ENCODE data around the gene ANKRD42.

Gene ANKRD42

GRCh38 chr11:83157594-83158356, 35.7 kb upstream of the ANKRD42 start:
- no peak for TF ChIP-seq Cebpa-rat (IDR thresholded peaks at IDR 0.05)
- peak overlapping the region in 9 of 11 experiments; percentile 3 to 97 (median 30); a peak in 9 of 22 replicates for H3K4me2 ChIP-seq

GRCh38 chr11:83158357-83158786, 35.1 kb upstream of the ANKRD42 start:
- Histone ChIP-seq H3K27ac (peak overlapping the region; percentile 97 to 100 (median 99); a peak in 21 of 22 replicates), H3K4me3 (peak overlapping the region; percentile 85 to 98 (median 94)), H4K20me1 (peaks cover 48 to 63% (median 52%) of the 10 kb centered on the region in 11 experiments), H3K36me3 (peaks cover 18 to 50% (median 43%) of the 10 kb centered on the region in 11 experiments; a peak in 20 of 22 replicates), H3K9me3 (replicated peaks in 1 of 11) (no peaks in the 10 kb centered on the region), H3K4me2 (peak overlapping the region; percentile 71 to 97 (median 94); a peak in 21 of 22 replicates), H3K9ac (peak overlapping the region; percentile 98 to 100 (median 99)), H3K27me3 (no peaks in the 10 kb centered on the region), H3K4me1 (peaks cover 23 to 49% (median 43%) of the 10 kb centered on the region in 10 experiments)
- no peak for TF ChIP-seq Cebpa-rat (IDR thresholded peaks at IDR 0.05)

More at GRCh38 chr11:83157594-83158356, 35.7 kb upstream of the ANKRD42 start:
- Histone ChIP-seq H3K9me3 (replicated peaks in 1 of 11) (no peaks in the 10 kb centered on the region), H3K4me1 (peaks cover 23 to 47% (median 41%) of the 10 kb centered on the region in 10 experiments), H3K27me3 (no peaks in the 10 kb centered on the region), H3K36me3 (peaks cover 15 to 44% (median 38%) of the 10 kb centered on the region in 11 experiments; a peak in 20 of 22 replicates), H4K20me1 (peaks cover 45 to 57% (median 46%) of the 10 kb centered on the region in 11 experiments), H3K9ac (peak overlapping the region; percentile 98 to 100 (median 99)), H3K27ac (peak overlapping the region; percentile 97 to 100 (median 99)), H3K4me3 (peak overlapping the region; percentile 85 to 98 (median 94))

GRCh38 chr11:83158965-83159901, 34.3 kb upstream of the ANKRD42 start:
- peak overlapping the region; percentile 97 to 100 (median 99); a peak in 19 of 22 replicates for H3K27ac ChIP-seq
- H4K20me1 ChIP-seq, result peaks cover 52 to 70% (median 61%) of the 10 kb centered on the region in 11 experiments
- H3K27me3 ChIP-seq, result no peaks in the 10 kb centered on the region
- H3K4me2 ChIP-seq, result peak overlapping the region; percentile 71 to 97 (median 94)
- peaks cover 23 to 49% (median 42%) of the 10 kb centered on the region in 10 experiments for H3K4me1 ChIP-seq
- H3K4me3 ChIP-seq, result peak overlapping the region; percentile 85 to 98 (median 94)
- TF ChIP-seq Cebpa-rat (IDR thresholded peaks at IDR 0.05), result no peak
- H3K9me3 ChIP-seq (replicated peaks in 1 of 11), result no peaks in the 10 kb centered on the region
- H3K9ac ChIP-seq, result peak overlapping the region; percentile 98 to 100 (median 99)
- H3K36me3 ChIP-seq, result peaks cover 25 to 59% (median 51%) of the 10 kb centered on the region in 11 experiments; a peak in 21 of 22 replicates

GRCh38 chr11:83159902-83160865, 33.3 kb upstream of the ANKRD42 start:
- Histone ChIP-seq H3K36me3 (peaks cover 35 to 68% (median 60%) of the 10 kb centered on the region in 11 experiments), H4K20me1 (peaks cover 60 to 76% (median 69%) of the 10 kb centered on the region in 11 experiments)

GRCh38 chr11:83161610-83162199, 31.8 kb upstream of the ANKRD42 start:
- Histone ChIP-seq H3K4me3 (no peak overlapping the region; a peak in 1 of 20 replicates), H4K20me1 (peaks cover 69 to 86% (median 76%) of the 10 kb centered on the region in 11 experiments)

More at GRCh38 chr11:83159902-83160865, 33.3 kb upstream of the ANKRD42 start:
- no peak for TF ChIP-seq Cebpa-rat (IDR thresholded peaks at IDR 0.05)
- H3K9ac ChIP-seq, result peak overlapping the region; percentile 98 to 100 (median 99)
- H3K9me3 ChIP-seq (replicated peaks in 1 of 11), result no peaks in the 10 kb centered on the region
- peak overlapping the region; percentile 85 to 98 (median 94) for H3K4me3 ChIP-seq
- peak overlapping the region; percentile 71 to 97 (median 94) for H3K4me2 ChIP-seq
- peak overlapping the region in 5 of 11 experiments; percentile 13 to 100 (median 99); a peak in 3 of 22 replicates for H3K27ac ChIP-seq
- no peaks in the 10 kb centered on the region for H3K27me3 ChIP-seq
- peaks cover 23 to 49% (median 42%) of the 10 kb centered on the region in 10 experiments for H3K4me1 ChIP-seq

GRCh38 chr11:83162377-83162776, 31.1 kb upstream of the ANKRD42 start:
- H3K9me3 ChIP-seq (replicated peaks in 1 of 11), result peaks cover 0 to 11% (median 0%) of the 10 kb centered on the region in 11 experiments; a peak in 3 of 22 replicates
- peak overlapping the region in 9 of 11 experiments; percentile 3 to 97 (median 94); a peak in 15 of 22 replicates for H3K4me2 ChIP-seq
- H3K36me3 ChIP-seq, result peaks cover 57 to 90% (median 82%) of the 10 kb centered on the region in 11 experiments
- peaks cover 67 to 92% (median 82%) of the 10 kb centered on the region in 11 experiments for H4K20me1 ChIP-seq
- no peaks in the 10 kb centered on the region for H3K27me3 ChIP-seq
- H3K4me1 ChIP-seq, result peaks cover 18 to 43% (median 34%) of the 10 kb centered on the region in 10 experiments
- no peak overlapping the region for H3K4me3 ChIP-seq
- H3K27ac ChIP-seq, result no peak overlapping the region
- H3K9ac ChIP-seq, result no peak overlapping the region
- no peak for TF ChIP-seq Cebpa-rat (IDR thresholded peaks at IDR 0.05)

More at GRCh38 chr11:83161610-83162199, 31.8 kb upstream of the ANKRD42 start:
- H3K4me1 ChIP-seq, result peaks cover 18 to 42% (median 34%) of the 10 kb centered on the region in 10 experiments
- TF ChIP-seq Cebpa-rat (IDR thresholded peaks at IDR 0.05), result no peak
- peaks cover 0 to 11% (median 0%) of the 10 kb centered on the region in 11 experiments; a peak in 3 of 22 replicates for H3K9me3 ChIP-seq (replicated peaks in 1 of 11)
- H3K27me3 ChIP-seq, result no peaks in the 10 kb centered on the region
- peak overlapping the region; percentile 29 to 97 (median 94); a peak in 20 of 22 replicates for H3K4me2 ChIP-seq
- H3K36me3 ChIP-seq, result peaks cover 50 to 84% (median 76%) of the 10 kb centered on the region in 11 experiments
- H3K27ac ChIP-seq, result no peak overlapping the region
- H3K9ac ChIP-seq, result no peak overlapping the region

- Histone ChIP-seq H3K27ac (no peak overlapping the region), H3K9me3 (replicated peaks in 1 of 11) (peaks cover 0 to 26% (median 6%) of the 10 kb centered on the region in 11 experiments; a peak in 9 of 22 replicates), H3K4me2 (no peak overlapping the region), H4K20me1 (peaks cover 55 to 100% (median 89%) of the 10 kb centered on the region in 11 experiments), H3K27me3 (no peaks in the 10 kb centered on the region), H3K4me3 (no peak overlapping the region), H3K36me3 (peaks cover 82 to 99% (median 96%) of the 10 kb centered on the region in 11 experiments), H3K9ac (no peak overlapping the region), H3K4me1 (peaks cover 28 to 65% (median 43%) of the 10 kb centered on the region in 10 experiments)
- no peak for TF ChIP-seq Cebpa-rat (IDR thresholded peaks at IDR 0.05)
Observed at GRCh38 chr11:83166193-83166866, 27.2 kb upstream of the ANKRD42 start.

Measured in BLaER1 treated with 17β-estradiol and CSF1 and Interleukin-3, amounts not matched to agents 10 nM and 100 nM (cell line).